HCT116 (cell line): ENCODE data around the gene LGALS7.

ENCODE experiments used
- CTCF ChIP-seq, 3 experiments: fragments of 200-600 bp in 1 of 3; sonication (generic) in 1 of 3; IDR thresholded peaks in 2 of 3; conservative IDR thresholded peaks in 1 of 3; 2 replicates each; pipeline ENCODE4 v1.5.1; 2012 to 2017; ENCODE audit warnings: low read depth in 2 of 3, low read length in 2 of 3, antibody characterized with exemption in 1 of 3, borderline replicate concordance in 1 of 3, control low read depth in 1 of 3, mild to moderate bottlenecking in 1 of 3, mixed read lengths in 1 of 3, mixed run types in 1 of 3, moderate library complexity in 1 of 3; ENCODE audit not compliant: insufficient read depth in 1 of 3
- EZH2 ChIP-seq: fragments of 200-600 bp; sonication (generic); IDR thresholded peaks from 2 replicates; pipeline ENCODE4 v1.6.1; 2017; ENCODE audit warnings: antibody characterized with exemption, mixed run types
- JUND ChIP-seq: IDR thresholded peaks from 2 replicates; pipeline ENCODE4 v1.6.1; 2012
- POLR2A ChIP-seq: IDR thresholded peaks from 2 replicates; pipeline ENCODE4 v1.7.0; 2011; ENCODE audit warnings: borderline replicate concordance; ENCODE audit not compliant: insufficient read depth, insufficient read length; ENCODE audit errors: extremely low read depth
- POLR2AphosphoS5 ChIP-seq: IDR thresholded peaks from 2 replicates; pipeline ENCODE4 v1.6.1; 2011; ENCODE audit warnings: mild to moderate bottlenecking, low read depth, low read length, moderate library complexity
- REST ChIP-seq: IDR thresholded peaks from 2 replicates; pipeline ENCODE4 v1.6.1; 2012; ENCODE audit warnings: low read depth
- SIN3A ChIP-seq: IDR thresholded peaks from 2 replicates; pipeline ENCODE4 v1.6.1; 2012; ENCODE audit warnings: low read depth
- TCF7L2 ChIP-seq: IDR thresholded peaks from 2 replicates; pipeline ENCODE4 v1.7.0; 2011; ENCODE audit warnings: borderline replicate concordance, inconsistent platforms; ENCODE audit not compliant: insufficient read depth, insufficient read length; ENCODE audit errors: extremely low read depth
- YY1 ChIP-seq: IDR thresholded peaks from 2 replicates; pipeline ENCODE4 v1.6.1; 2011; ENCODE audit warnings: low read length, low read depth, moderate library complexity, mild to moderate bottlenecking; ENCODE audit not compliant: insufficient replicate concordance; ENCODE audit errors: extremely low read depth

- TF ChIP-seq CTCF (IDR thresholded peaks at IDR 0.05 in 2 of 3, conservative IDR thresholded peaks at IDR 0.05 in 1 of 3; ENCODE audit: borderline replicate concordance in 1 of 3, insufficient read depth in 1 of 3, low read depth in 2 of 3, low read length in 2 of 3) (no peak), EZH2 (no peak), TCF7L2 (no peak), JUND (no peak), POLR2A (no peak), SIN3A (no peak), YY1 (no peak), POLR2AphosphoS5 (no peak), REST (no peak)
Observed at GRCh38 chr19:38744298-38744681, 29.0 kb downstream of the LGALS7 start, which contains the start of gene CAPN12.
